NCI-H748 treated with DMSO at 0.1 percent for 48 hours (cell line): ENCODE measurements around the gene CHRM4.
"Not testable (repeated sequence)": the region's sequence is repeated elsewhere in the genome, so short reads cannot be mapped to it uniquely, and the experiment has no call there.

ENCODE experiments used
- DNase-seq: peaks from one replicate; lab custom pipeline; 2025; lab: John Stamatoyannopoulos, UW

The CHRM4 gene

GRCh38 chr11:46381819-46382645 is 9.5 kb downstream of the CHRM4 start:
- no peak for DNase-seq

- no peak for DNase-seq
These were observed 10.3 kb downstream of the CHRM4 start, which contains the start of gene MDK for GRCh38 chr11:46381048-46381818. Gene MDK, plus strand, starts transcription at chr11:46381669. Its CDS starts 389 bp downstream, at chr11:46382058.

GRCh38 chr11:46380340-46381047 is 11.1 kb downstream of the CHRM4 start:
- DNase-seq: no peak

- not testable (repeated sequence) for DNase-seq
These were observed 11.9 kb downstream of the CHRM4 start for GRCh38 chr11:46379482-46380293.

GRCh38 chr11:46378811-46379481 is 12.6 kb downstream of the CHRM4 start:
- DNase-seq: no peak

GRCh38 chr11:46378296-46378695 is 13.3 kb downstream of the CHRM4 start:
- no peak for DNase-seq

- no peak for DNase-seq
These were observed 13.7 kb downstream of the CHRM4 start for GRCh38 chr11:46377831-46378230.

- no peak for DNase-seq
These were observed 14.3 kb downstream of the CHRM4 start for GRCh38 chr11:46377290-46377689.

GRCh38 chr11:46376258-46377050 is 15.1 kb downstream of the CHRM4 start:
- DNase-seq: no peak

- DNase-seq: no peak
These were observed 16.0 kb downstream of the CHRM4 start for GRCh38 chr11:46375392-46376101.

- no peak for DNase-seq
These were observed 16.8 kb downstream of the CHRM4 start for GRCh38 chr11:46374815-46375214.

GRCh38 chr11:46373787-46374740 is 17.5 kb downstream of the CHRM4 start:
- DNase-seq: no peak

GRCh38 chr11:46372501-46372900 is 19.1 kb downstream of the CHRM4 start:
- not testable (repeated sequence) for DNase-seq

GRCh38 chr11:46372086-46372485 is 19.5 kb downstream of the CHRM4 start:
- DNase-seq: no peak

- DNase-seq: not testable (repeated sequence)
These were observed 20.3 kb downstream of the CHRM4 start for GRCh38 chr11:46371262-46371661.

GRCh38 chr11:46370253-46370652 is 21.3 kb downstream of the CHRM4 start:
- no peak for DNase-seq

- no peak for DNase-seq
These were observed 22.0 kb downstream of the CHRM4 start for GRCh38 chr11:46369458-46370152.

- no peak for DNase-seq
These were observed 23.7 kb downstream of the CHRM4 start for GRCh38 chr11:46367916-46368267.
